NOMO-1 (cell line): ENCODE results near the gene EVX2.

ENCODE experiments used
- DNase-seq, 2 experiments: peaks; one replicate each; lab custom pipeline; 2025; ENCODE audit not compliant: unreplicated experiment in 2 of 2; lab: John Stamatoyannopoulos, UW

EVX2 gene

GRCh38 chr2:176085120-176085788 lies 1.5 kb upstream of the EVX2 start:
- DNase-seq = no peak

- no peak for DNase-seq
Measured at GRCh38 chr2:176084611-176085119, 903 bp upstream of the EVX2 start.

GRCh38 chr2:176082824-176083751 lies 674 bp downstream of the EVX2 start:
- no peak for DNase-seq

GRCh38 chr2:176082525-176082823 lies 1.3 kb downstream of the EVX2 start:
- no peak for DNase-seq

GRCh38 chr2:176081837-176082524 lies 1.8 kb downstream of the EVX2 start:
- no peak for DNase-seq

- no peak for DNase-seq
Measured at GRCh38 chr2:176081376-176081836, 2.4 kb downstream of the EVX2 start.

DNA sequence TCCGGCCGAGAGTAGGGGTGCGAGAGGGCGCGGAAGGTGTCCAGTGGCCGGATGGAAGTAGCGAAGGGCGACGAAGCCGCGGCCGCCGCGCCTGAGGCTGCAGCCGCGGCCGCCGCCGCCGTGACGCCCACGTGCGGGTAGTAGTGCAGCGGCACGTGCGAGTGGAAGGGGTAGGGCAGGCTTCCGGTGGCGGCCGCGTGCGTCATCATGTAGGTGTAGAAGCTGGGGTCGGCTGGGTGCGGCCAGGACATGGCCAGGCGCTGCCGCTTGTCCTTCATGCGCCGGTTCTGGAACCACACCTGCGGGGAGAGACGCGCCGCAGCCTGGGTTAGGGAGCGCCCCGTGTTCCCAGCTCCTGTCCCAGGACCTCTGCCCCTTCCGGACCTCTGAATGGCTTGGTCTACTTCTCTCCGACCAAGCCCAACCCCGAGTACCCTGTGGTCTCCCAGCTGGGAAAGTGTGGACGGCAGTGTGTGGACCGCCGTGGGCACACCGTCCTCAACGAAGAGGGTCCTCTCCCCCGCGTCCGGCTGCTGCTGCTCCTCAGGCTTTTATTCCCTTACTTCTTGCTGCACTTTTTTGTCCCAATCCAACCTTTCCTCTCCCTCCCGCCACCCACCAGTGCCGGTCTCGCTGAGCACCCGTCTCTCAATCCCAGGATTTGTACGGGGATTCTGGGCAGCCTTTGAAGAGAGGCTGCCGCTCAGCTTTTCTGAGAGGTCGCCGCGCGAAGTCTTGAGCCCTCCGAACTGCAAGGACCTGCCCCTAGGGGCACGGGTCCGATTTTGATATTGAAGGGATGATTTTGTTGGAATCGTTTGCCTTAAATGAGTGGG lies 3.0 kb downstream of the EVX2 start:
- no peak for DNase-seq

- no peak for DNase-seq
Measured at GRCh38 chr2:176079831-176080539, 3.8 kb downstream of the EVX2 start.

DNA sequence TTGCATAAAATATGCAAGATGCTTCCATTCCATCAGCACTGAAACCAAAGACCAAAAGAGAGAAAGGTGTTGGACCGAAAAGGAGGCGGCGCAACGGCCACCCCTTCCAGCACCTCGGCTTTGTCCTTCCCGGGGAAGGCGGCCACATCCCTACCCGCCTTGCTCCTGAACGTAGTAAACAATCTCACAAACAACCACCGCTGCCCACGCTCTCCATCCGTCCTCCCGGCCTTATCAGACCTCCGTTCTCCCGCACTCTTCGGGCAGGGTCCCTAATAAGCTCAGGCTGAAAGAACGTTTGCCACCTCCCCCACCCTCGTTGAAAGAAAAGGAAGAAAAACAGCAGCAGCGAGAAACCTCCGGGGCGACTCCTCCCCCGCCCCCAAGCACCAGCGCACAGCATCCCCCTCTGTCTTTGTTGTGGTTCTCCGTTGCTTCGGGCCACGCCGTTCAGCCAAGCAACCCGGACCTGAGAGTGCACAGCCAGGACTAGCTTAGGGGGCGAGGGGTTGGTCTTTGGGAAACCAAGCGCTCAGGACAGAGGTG lies 4.4 kb downstream of the EVX2 start:
- no peak for DNase-seq

DNA sequence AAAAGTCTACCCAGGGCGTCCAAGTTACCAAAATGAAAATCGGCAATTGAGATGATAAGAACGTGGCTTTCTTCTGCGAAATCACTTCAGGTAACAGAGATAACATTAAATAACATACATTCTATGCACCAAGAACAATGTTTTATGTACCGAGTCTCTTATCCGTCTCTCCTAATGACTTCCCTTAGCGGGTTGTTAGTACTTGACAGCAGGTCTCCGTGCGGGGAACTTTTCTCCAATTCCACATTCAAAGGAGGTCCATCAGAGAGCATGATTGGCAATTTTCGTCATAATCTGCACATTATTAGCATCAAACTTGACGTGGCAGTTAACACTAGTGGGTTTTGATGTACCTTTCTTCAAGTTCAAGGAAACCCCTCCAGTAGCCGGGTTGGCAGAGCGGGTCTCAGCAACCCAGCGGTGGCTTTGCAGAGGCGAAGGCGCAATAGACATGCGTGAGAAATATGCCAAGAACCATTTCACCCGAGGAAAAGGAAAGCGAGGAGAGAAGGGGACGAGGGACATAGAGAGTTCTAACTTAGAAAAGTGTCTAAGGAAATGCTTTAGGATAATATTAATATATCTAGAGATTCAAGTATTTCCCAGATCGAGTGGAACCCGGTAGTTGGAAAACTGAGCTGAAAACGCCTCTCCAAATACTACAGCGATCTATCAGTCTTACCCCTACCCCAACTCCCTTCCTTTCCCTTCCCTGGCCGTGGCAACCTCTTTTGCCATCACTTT lies 5.0 kb downstream of the EVX2 start:
- DNase-seq = no peak

DNA sequence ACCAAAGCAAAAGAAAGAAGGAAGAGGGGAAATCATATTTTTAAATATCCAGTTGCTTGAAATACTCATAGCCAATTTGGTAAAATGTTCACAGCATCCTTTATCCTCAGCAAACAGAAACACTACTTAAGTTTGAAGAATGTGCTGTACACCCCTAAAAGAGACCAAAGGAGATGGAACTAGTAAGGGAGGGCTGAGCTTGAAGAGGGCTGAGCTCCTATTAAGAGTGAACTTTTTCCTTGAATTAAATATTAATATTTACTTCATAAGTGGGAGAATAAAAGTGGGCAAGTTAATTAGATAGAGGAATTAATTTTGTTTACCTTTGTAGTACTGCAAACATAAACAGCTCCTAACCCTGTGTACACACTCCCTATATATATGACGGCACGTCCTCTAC lies 7.0 kb downstream of the EVX2 start:
- no peak for DNase-seq

GRCh38 chr2:176076063-176076462 lies 7.7 kb downstream of the EVX2 start:
- no peak for DNase-seq

GRCh38 chr2:176075481-176075880 lies 8.3 kb downstream of the EVX2 start:
- DNase-seq = no peak

DNA sequence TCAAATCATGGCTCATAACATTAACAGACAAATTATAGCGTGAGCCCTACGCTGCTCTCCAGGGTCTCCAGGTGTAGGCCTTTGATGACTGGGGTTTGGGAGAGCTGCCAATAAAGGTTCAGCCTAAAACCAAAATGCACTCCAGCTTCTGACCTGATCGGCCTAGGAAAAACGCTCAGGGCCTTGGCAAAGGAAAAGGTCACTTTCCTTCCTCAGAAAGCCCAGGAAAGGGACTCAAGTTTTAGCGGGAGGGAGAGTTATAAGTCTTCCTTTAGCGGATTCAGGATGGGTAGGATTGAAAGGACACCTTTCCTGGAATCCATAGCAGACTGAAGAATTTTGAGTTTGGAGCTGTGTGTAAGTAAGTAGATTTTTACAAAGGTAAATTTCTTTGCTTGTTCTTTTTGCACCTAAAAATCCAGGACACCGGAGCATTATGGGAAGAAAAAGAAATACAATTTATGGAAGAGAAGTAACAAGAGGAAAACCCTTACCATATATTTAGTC lies 8.8 kb downstream of the EVX2 start:
- DNase-seq = no peak

- no peak for DNase-seq
Measured at GRCh38 chr2:176072951-176073904, 10.5 kb downstream of the EVX2 start.

DNA sequence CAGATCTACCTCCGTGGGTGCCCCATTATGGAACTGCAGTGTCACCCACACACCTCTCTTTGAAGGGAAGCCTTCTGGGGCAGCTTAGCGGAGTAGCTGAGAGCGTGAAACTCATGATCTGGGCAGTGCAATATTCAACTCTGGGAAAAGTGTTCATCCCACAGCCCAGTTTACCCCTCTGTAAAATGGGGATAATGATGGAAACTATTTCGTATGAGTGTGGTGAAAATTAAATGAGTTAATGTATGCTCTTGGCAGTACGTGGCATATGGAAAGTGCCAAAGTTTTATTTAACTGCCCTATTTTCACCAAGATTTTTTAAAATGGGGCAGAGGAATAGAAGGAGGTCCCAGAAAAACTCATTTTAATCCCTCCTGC lies 11.5 kb downstream of the EVX2 start:
- DNase-seq = no peak
